ENCODE results near the gene WASL.

DNA sequence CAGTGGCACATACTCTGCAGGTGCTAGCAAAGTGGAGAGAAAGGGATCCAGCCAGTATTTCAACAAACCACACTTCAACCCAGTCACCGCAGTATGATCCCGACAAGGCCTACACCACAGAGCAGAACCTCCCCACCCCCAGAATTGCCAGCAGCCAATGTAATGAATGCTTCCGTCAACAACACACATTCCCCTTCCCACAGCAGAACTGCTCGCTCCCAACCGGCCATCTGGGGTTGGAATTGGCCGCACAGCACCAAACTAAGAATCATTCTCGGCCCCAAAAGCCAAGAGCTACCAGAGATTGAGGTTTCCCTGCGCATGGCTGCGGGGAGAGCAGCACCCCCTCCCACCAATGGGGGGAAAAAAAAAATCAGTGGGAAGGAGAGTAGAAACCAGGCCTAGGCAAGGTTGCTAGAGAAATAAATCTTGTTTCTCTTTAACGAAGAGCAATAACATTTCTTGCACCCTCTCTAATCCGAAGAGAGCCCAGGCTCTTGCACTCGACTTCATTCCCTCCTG, 1.1 kb downstream of the WASL start:
- no peak for TF ChIP-seq POLR2AphosphoS5 (IDR thresholded peaks at IDR 0.05; ENCODE audit: low read depth, low read length)
- no peak for TF ChIP-seq TAF1 (IDR thresholded peaks at IDR 0.05; ENCODE audit: borderline replicate concordance, low read depth, low read length)
- TF ChIP-seq POLR2A (IDR thresholded peaks at IDR 0.05; ENCODE audit: low read depth, low read length) = no peak

Measured in GM12892 (cell line).